Measurements from ENCODE around the gene DHPS. TPM values are rescaled to one million over a fixed set of nuclear protein-coding genes. Genes with fewer than 3 reads are reported as not detected.
A peak's percentile ranks its signal among the peaks of the same experiment; 100 is the strongest.

DHPS gene
- total and polyA plus RNA-seq, 2 of the 13 experiments (the other 11 are each of a cell fraction or from before 2014, with no cell fraction given): 43.3 to 84.3 TPM

GRCh38 chr19:12669270-12670158 lies 12.2 kb downstream of the DHPS start (continued):
- TF ChIP-seq ZBTB10 (CRISPR knock-in tag; IDR thresholded peaks at IDR 0.05; ENCODE audit: borderline replicate concordance) (0 out of 2 replicates have a peak, but pooled peaks have one; percentile 63), PCBP1 (IDR thresholded peaks at IDR 0.05; ENCODE audit: borderline replicate concordance, low read depth, low read length) (0 out of 2 replicates have a peak, but pooled peaks have one; percentile 35), ZNF263 (CRISPR knock-in tag; IDR thresholded peaks at IDR 0.05) (no peak), MAFG (CRISPR knock-in tag; IDR thresholded peaks at IDR 0.05) (no peak), GATA4 (IDR thresholded peaks at IDR 0.05; ENCODE audit: borderline replicate concordance, low read depth) (peak; percentile 46; the same call in 1 of the 2 replicates), STAT5B (CRISPR knock-in tag; IDR thresholded peaks at IDR 0.05) (no peak), ZC3H13 (CRISPR knock-in tag; IDR thresholded peaks at IDR 0.05) (no peak; the same call in 1 of the 2 replicates), ZC3H4 (CRISPR knock-in tag; IDR thresholded peaks at IDR 0.05; ENCODE audit: borderline replicate concordance) (no peak), REPIN1 (CRISPR knock-in tag; IDR thresholded peaks at IDR 0.05; ENCODE audit: borderline replicate concordance, low read depth) (no peak), ZNF850 (CRISPR knock-in tag; conservative IDR thresholded peaks at IDR 0.05) (no peak), PCBP2 (optimal IDR thresholded peaks at IDR 0.05; ENCODE audit: low read depth, low read length, poor library complexity, severe bottlenecking) (peak; percentile 39), ATM (IDR thresholded peaks at IDR 0.05; ENCODE audit: borderline replicate concordance) (no peak), FOXK2 (IDR thresholded peaks at IDR 0.05) (peak; percentile 90), SMARCC2 (IDR thresholded peaks at IDR 0.05) (no peak), HMGA1 (CRISPR knock-in tag; conservative IDR thresholded peaks at IDR 0.05) (no peak), AGO2 (optimal IDR thresholded peaks at IDR 0.05; ENCODE audit: low read depth, low read length) (no peak), HIVEP1 (CRISPR knock-in tag; IDR thresholded peaks at IDR 0.05) (0 out of 2 replicates have a peak, but pooled peaks have one; percentile 8), ZNF605 (CRISPR knock-in tag; IDR thresholded peaks at IDR 0.05) (0 out of 2 replicates have a peak, but pooled peaks have one; percentile 2), GTF3A (CRISPR knock-in tag; conservative IDR thresholded peaks at IDR 0.05) (no peak), ATF2 (CRISPR knock-in tag; IDR thresholded peaks at IDR 0.05) (0 out of 2 replicates have a peak, but pooled peaks have one; percentile 29), ISX (CRISPR knock-in tag; conservative IDR thresholded peaks at IDR 0.05) (no peak), HMG20B (CRISPR knock-in tag; conservative IDR thresholded peaks at IDR 0.05) (no peak; the same call in 1 of the 2 replicates), KLF11 (CRISPR knock-in tag; IDR thresholded peaks at IDR 0.05) (no peak), ZNF296 (CRISPR knock-in tag; conservative IDR thresholded peaks at IDR 0.05) (no peak; the same call in 1 of the 2 replicates)
- TF ChIP-seq, protein P1, sequence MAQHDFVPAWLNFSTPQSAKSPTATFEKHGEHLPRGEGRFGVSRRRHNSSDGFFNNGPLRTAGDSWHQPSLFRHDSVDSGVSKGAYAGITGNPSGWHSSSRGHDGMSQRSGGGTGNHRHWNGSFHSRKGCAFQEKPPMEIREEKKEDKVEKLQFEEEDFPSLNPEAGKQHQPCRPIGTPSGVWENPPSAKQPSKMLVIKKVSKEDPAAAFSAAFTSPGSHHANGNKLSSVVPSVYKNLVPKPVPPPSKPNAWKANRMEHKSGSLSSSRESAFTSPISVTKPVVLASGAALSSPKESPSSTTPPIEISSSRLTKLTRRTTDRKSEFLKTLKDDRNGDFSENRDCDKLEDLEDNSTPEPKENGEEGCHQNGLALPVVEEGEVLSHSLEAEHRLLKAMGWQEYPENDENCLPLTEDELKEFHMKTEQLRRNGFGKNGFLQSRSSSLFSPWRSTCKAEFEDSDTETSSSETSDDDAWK (CRISPR knock-in tag; IDR thresholded peaks at IDR 0.05): no peak
